PC-9 (cell line): ENCODE results near the gene RINL. TPM values are rescaled to one million over a fixed set of nuclear protein-coding genes. Genes with fewer than 3 reads are reported as not detected.

ENCODE experiments used
- BruUV-seq: library from RNA; stranded (reverse); fragments of 400-500 nt; replicated peaks from 2 replicates; lab custom pipeline; 2021; lab: Mats Ljungman, UMichigan
- CTCF ChIA-PET: fragments of 300-600 bp; sonication (Branson Sonifier 250); formaldehyde crosslinking; loops from one replicate; lab custom pipeline; 2022; ENCODE audit warnings: antibody characterized with exemption; lab: Charles Lee
- POLR2A ChIA-PET: fragments of 300-600 bp; sonication (Branson Sonifier 250); formaldehyde crosslinking; loops from one replicate; lab custom pipeline; 2022; ENCODE audit warnings: antibody characterized with exemption; ENCODE audit not compliant: unreplicated experiment; lab: Charles Lee
- DNase-seq, 2 experiments: peaks; one replicate each; pipeline versions ENCODE4 v3.0.0 to v3.0.0-alpha.2; 2015 to 2022; ENCODE audit warnings: mixed read lengths in 1 of 2
- H2AFZ ChIP-seq: fragments of 200-600 bp; sonication (generic); 2 replicates; pipeline ENCODE4 v1.8.1; 2017; ENCODE audit warnings: antibody characterized with exemption
- H3F3A ChIP-seq: fragments of 200-600 bp; sonication (generic); 2 replicates; pipeline ENCODE4 v1.8.1; 2017; ENCODE audit warnings: antibody characterized with exemption, mild to moderate bottlenecking, low read depth; ENCODE audit not compliant: insufficient read depth
- H3K27ac ChIP-seq: fragments of 200-600 bp; sonication (generic); 2 replicates; pipeline ENCODE4 v1.6.1; 2016; ENCODE audit warnings: mixed run types
- H3K27me3 ChIP-seq: fragments of 200-600 bp; sonication (generic); 2 replicates; pipeline ENCODE4 v1.6.1; 2016; ENCODE audit warnings: low read depth, mixed run types; ENCODE audit not compliant: insufficient read depth
- H3K36me3 ChIP-seq: fragments of 200-600 bp; sonication (generic); 2 replicates; pipeline ENCODE4 v1.6.1; 2016; ENCODE audit warnings: low read depth, mixed run types
- H3K4me1 ChIP-seq: fragments of 200-600 bp; sonication (generic); replicated peaks from 2 replicates; pipeline ENCODE4 v1.6.1; 2016; ENCODE audit warnings: mixed run types; ENCODE audit not compliant: insufficient read depth
- H3K4me2 ChIP-seq: fragments of 200-600 bp; sonication (generic); 2 replicates; pipeline ENCODE4 v1.6.1; 2017; ENCODE audit warnings: mixed run types
- H3K4me3 ChIP-seq: fragments of 200-600 bp; sonication (generic); 2 replicates; pipeline ENCODE4 v1.6.1; 2016; ENCODE audit warnings: mixed run types
- H3K79me2 ChIP-seq: fragments of 200-600 bp; sonication (generic); 2 replicates; pipeline ENCODE4 v1.6.1; 2017; ENCODE audit warnings: low read depth, mixed run types
- H3K9me2 ChIP-seq: fragments of 200-600 bp; sonication (generic); 2 replicates; pipeline ENCODE4 v1.8.1; 2017; ENCODE audit warnings: mild to moderate bottlenecking; ENCODE audit not compliant: insufficient read depth
- H3K9me3 ChIP-seq: fragments of 200-600 bp; sonication (generic); 2 replicates; pipeline ENCODE4 v1.8.1; 2016; ENCODE audit warnings: low read depth; ENCODE audit not compliant: insufficient read depth
- H4K20me1 ChIP-seq: fragments of 200-600 bp; sonication (generic); 2 replicates; pipeline ENCODE4 v1.8.1; 2017; ENCODE audit not compliant: insufficient read depth
- EZH2 ChIP-seq: fragments of 200-600 bp; sonication (generic); IDR thresholded peaks from 2 replicates; pipeline ENCODE4 v1.8.0; 2017; ENCODE audit warnings: antibody characterized with exemption, low read depth
- intact Hi-C: fragments of 100-400 bp; cut with micrococcal nuclease; formaldehyde crosslinking; loops from one replicate; pipeline ENCODE4 v1.10.0; 2022; ENCODE audit not compliant: unreplicated experiment
- total RNA-seq: library from RNA; stranded (reverse); gene quantifications from 2 replicates; pipeline ENCODE4 v1.2.3, GENCODE V29; 2021
- TF ChIP-seq, protein P1 (sequence below): fragments of 200-600 bp; sonication (generic); conservative IDR thresholded peaks from 2 replicates; pipeline ENCODE4 v1.6.1; 2017; ENCODE audit warnings: mixed run types, antibody characterized with exemption, mild to moderate bottlenecking, moderate library complexity

The RINL gene
- total RNA-seq, 1 experiment from 2014 or later: 10.3 TPM

DNA sequence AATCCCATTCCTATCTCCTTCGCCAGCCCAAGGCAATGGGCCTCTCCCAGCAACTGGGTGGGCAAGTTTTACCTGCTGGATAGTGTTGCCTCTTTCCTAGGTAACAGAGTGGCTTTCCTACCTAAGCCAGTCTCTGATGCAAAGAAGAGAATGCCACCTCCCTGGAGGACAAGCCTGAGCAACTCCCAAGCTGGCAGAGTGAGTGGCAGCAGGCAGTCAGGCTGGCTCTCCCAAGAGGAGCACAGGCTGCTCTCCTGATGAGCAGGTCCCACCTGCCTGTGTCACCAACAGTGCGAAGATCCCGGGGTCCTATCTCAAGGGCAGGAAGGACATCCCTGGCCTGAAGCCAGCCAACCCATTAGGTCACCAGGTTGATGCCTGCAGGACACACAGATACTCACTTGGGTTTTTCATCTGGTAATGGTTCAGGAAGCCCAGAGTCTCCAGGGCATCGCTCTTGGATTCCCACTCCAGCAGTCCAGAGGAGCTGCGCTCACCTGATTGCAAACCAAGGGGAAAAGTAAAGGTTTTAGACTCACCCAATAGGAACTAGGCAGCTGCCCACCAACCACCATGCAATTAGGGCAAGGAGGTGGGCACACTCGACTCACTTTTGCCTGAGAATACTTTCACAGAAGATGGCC lies 41.0 kb downstream of the RINL start:
- BruUV-seq: no TSS peak
- Histone ChIP-seq H3K4me1 (peaks cover 79% of the 10 kb centered on the region), H3K27me3 (no peaks in the 10 kb centered on the region), H3K36me3 (peaks cover 38% of the 10 kb centered on the region), H3K79me2 (peaks cover 28% of the 10 kb centered on the region), H2AFZ (no peak overlapping the region), H4K20me1 (peaks cover 3% of the 10 kb centered on the region; the same call in 1 of the 2 replicates), H3K4me3 (peak overlapping the region; percentile 6; the same call in 1 of the 2 replicates), H3F3A (peaks cover 85% of the 10 kb centered on the region), H3K9me2 (no peaks in the 10 kb centered on the region), H3K9me3 (no peaks in the 10 kb centered on the region), H3K27ac (peak overlapping the region; percentile 98), H3K4me2 (peak overlapping the region; percentile 75)
- ChIA-PET POLR2A (interaction anchor here (0.6 to 0.9 kb wide), 5 partner anchors 107 to 200 kb away, joined by 3 to 4 read pairs (median 3); no protein-coding TSS in a partner anchor), CTCF (interaction anchor here (1.2 kb wide), 2 partner anchors 51 to 434 kb away, joined by 3 to 5 read pairs; partner anchors contain the start of gene FAM98C)
- TF ChIP-seq EZH2: no peak
- TF ChIP-seq, protein P1, sequence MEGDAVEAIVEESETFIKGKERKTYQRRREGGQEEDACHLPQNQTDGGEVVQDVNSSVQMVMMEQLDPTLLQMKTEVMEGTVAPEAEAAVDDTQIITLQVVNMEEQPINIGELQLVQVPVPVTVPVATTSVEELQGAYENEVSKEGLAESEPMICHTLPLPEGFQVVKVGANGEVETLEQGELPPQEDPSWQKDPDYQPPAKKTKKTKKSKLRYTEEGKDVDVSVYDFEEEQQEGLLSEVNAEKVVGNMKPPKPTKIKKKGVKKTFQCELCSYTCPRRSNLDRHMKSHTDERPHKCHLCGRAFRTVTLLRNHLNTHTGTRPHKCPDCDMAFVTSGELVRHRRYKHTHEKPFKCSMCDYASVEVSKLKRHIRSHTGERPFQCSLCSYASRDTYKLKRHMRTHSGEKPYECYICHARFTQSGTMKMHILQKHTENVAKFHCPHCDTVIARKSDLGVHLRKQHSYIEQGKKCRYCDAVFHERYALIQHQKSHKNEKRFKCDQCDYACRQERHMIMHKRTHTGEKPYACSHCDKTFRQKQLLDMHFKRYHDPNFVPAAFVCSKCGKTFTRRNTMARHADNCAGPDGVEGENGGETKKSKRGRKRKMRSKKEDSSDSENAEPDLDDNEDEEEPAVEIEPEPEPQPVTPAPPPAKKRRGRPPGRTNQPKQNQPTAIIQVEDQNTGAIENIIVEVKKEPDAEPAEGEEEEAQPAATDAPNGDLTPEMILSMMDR: no peak
- intact Hi-C loops: loop anchor here (5.0 to 10.0 kb wide), 3 partner anchors 198 to 432 kb away; partner anchors contain the start of genes FAM98C and FBXO27
- peak in 1 of 2 experiments; percentile 39 for DNase-seq

DNA sequence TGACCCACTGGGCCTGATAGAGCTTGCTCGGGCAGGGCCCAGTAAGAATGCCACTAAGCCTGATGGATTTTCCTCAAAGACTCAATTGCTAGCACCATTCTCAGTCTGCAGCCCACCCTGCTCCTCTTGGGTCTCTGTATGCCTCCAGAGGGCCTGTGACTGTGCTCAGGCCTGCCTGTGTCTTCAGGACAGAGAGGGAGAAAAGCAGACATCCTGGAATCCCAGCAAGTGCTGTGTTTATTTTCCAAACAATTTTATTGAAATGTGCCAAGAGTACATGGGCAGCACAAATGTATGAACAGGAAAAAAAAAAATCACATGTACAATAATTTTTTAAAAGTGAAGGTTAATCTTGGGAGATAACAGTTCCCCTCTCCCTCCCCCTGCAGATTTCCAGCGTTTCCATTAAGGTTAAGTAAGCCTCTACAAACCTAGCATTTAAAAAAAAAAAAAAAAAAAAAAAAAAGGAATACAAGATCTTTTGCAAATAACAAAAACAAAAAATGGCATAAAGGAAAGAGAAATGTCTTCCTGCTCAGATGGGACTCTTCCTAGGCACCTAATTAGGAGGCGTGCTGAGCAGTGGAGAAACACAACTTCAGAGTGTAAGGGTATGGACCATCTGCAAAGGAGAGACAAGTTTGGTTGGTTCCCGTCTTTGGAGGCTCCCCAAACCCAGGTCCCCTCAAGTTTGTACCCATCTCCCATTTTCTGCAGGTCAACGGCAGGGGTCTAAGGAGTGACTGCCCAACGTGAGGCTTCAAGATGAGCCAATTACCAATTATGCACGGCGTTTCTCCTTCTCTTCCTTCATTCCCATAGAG lies 41.7 kb downstream of the RINL start:
- Histone ChIP-seq H3K79me2 (peaks cover 23% of the 10 kb centered on the region), H3K4me1 (peaks cover 76% of the 10 kb centered on the region), H3K4me2 (peak overlapping the region; percentile 75), H3K4me3 (peak overlapping the region; percentile 6; the same call in 1 of the 2 replicates), H2AFZ (no peak overlapping the region), H3K27me3 (no peaks in the 10 kb centered on the region), H3K36me3 (peaks cover 31% of the 10 kb centered on the region), H3K27ac (peak overlapping the region; percentile 98), H3K9me3 (no peaks in the 10 kb centered on the region), H3K9me2 (no peaks in the 10 kb centered on the region), H4K20me1 (no peaks in the 10 kb centered on the region; the same call in 1 of the 2 replicates), H3F3A (peaks cover 83% of the 10 kb centered on the region)
- CTCF ChIA-PET: no interaction called here
- intact Hi-C loops: loop anchor here (5.0 to 10.0 kb wide), 3 partner anchors 198 to 432 kb away; partner anchors contain the start of genes FAM98C and FBXO27
- POLR2A ChIA-PET: no interaction called here
- no TSS peak for BruUV-seq
- TF ChIP-seq, protein P1: no peak
- no peak for TF ChIP-seq EZH2
- no peak for DNase-seq

- H3K27ac ChIP-seq: peak overlapping the region; percentile 98; the same call in 1 of the 2 replicates
- no peak overlapping the region for H2AFZ ChIP-seq
- peaks cover 84% of the 10 kb centered on the region for H3K4me1 ChIP-seq
- no peak overlapping the region for H3K4me3 ChIP-seq
- TF ChIP-seq, protein P1: no peak
- TF ChIP-seq EZH2: no peak
- H3K4me2 ChIP-seq: no peak overlapping the region
- no peaks in the 10 kb centered on the region for H3K9me3 ChIP-seq
- DNase-seq: no peak
- POLR2A ChIA-PET: interaction anchor here (0.7 kb wide), 1 partner anchor 29 kb away, joined by 12 read pairs; no protein-coding TSS in a partner anchor
- H3F3A ChIP-seq: peaks cover 85% of the 10 kb centered on the region
- peaks cover 26% of the 10 kb centered on the region for H3K36me3 ChIP-seq
- intact Hi-C loops: loop anchor here (5.0 to 10.0 kb wide), 3 partner anchors 37 to 430 kb away; partner anchors contain the start of genes FAM98C and FBXO27
- no peaks in the 10 kb centered on the region for H4K20me1 ChIP-seq
- H3K9me2 ChIP-seq: no peaks in the 10 kb centered on the region
- no TSS peak for BruUV-seq
- H3K79me2 ChIP-seq: peaks cover 28% of the 10 kb centered on the region
- no peaks in the 10 kb centered on the region for H3K27me3 ChIP-seq
- CTCF ChIA-PET: no interaction called here
Measured at GRCh38 chr19:38834590-38834989, 43.5 kb downstream of the RINL start.
